GM23248 (cell line): Measurements from ENCODE around the gene GKN2. TPM values are rescaled to one million over a fixed set of nuclear protein-coding genes. Genes with fewer than 3 reads are reported as not detected.

ENCODE experiments used
- DNase-seq: peaks from one replicate; pipeline ENCODE4 v3.0.0-alpha.2; 2015
- H2AFZ ChIP-seq: fragments of 200-600 bp; sonication (generic); 2 replicates; pipeline ENCODE4 v1.6.1; 2016; ENCODE audit warnings: antibody characterized with exemption
- H3F3A ChIP-seq: fragments of 200-600 bp; sonication (generic); 2 replicates; pipeline ENCODE4 v1.6.1; 2016; ENCODE audit warnings: mild to moderate bottlenecking, antibody characterized with exemption, mixed run types; ENCODE audit not compliant: insufficient read depth
- H3K27ac ChIP-seq: fragments of 200-600 bp; sonication (generic); 2 replicates; pipeline ENCODE4 v1.5.1; 2016; ENCODE audit warnings: mild to moderate bottlenecking
- H3K27me3 ChIP-seq: fragments of 200-600 bp; sonication (generic); replicated peaks from 2 replicates; pipeline ENCODE4 v1.6.1; 2016; ENCODE audit warnings: mild to moderate bottlenecking; ENCODE audit not compliant: insufficient read depth
- H3K36me3 ChIP-seq: fragments of 200-600 bp; sonication (generic); 2 replicates; pipeline ENCODE4 v1.6.1; 2016; ENCODE audit warnings: low read depth, mild to moderate bottlenecking
- H3K4me1 ChIP-seq: fragments of 200-600 bp; sonication (generic); 2 replicates; pipeline ENCODE4 v1.6.1; 2016; ENCODE audit warnings: mild to moderate bottlenecking; ENCODE audit not compliant: insufficient read depth
- H3K4me2 ChIP-seq: fragments of 200-600 bp; sonication (generic); one replicate; pipeline ENCODE4 v1.6.1; 2016; ENCODE audit warnings: mild to moderate bottlenecking; ENCODE audit not compliant: unreplicated experiment
- H3K4me3 ChIP-seq: fragments of 200-600 bp; sonication (generic); 2 replicates; pipeline ENCODE4 v1.5.1; 2016; ENCODE audit warnings: mild to moderate bottlenecking
- H3K79me2 ChIP-seq: fragments of 200-600 bp; sonication (generic); 2 replicates; pipeline ENCODE4 v1.6.1; 2016; ENCODE audit warnings: mild to moderate bottlenecking; ENCODE audit not compliant: insufficient read depth
- H3K9ac ChIP-seq: fragments of 200-600 bp; sonication (generic); 2 replicates; pipeline ENCODE4 v1.6.1; 2016; ENCODE audit warnings: mild to moderate bottlenecking
- H3K9me2 ChIP-seq: fragments of 200-600 bp; sonication (generic); 2 replicates; pipeline ENCODE4 v1.6.1; 2016; ENCODE audit warnings: mixed run types, mild to moderate bottlenecking, moderate library complexity; ENCODE audit not compliant: insufficient read depth
- H3K9me3 ChIP-seq: fragments of 200-600 bp; sonication (generic); one replicate; pipeline ENCODE4 v1.6.1; 2017; ENCODE audit warnings: low read depth
- H4K20me1 ChIP-seq: fragments of 200-600 bp; sonication (generic); 2 replicates; pipeline ENCODE4 v1.6.0; 2016; ENCODE audit not compliant: insufficient read depth
- EZH2 ChIP-seq: fragments of 200-600 bp; sonication (generic); IDR thresholded peaks from 2 replicates; pipeline ENCODE4 v1.6.1; 2018; ENCODE audit warnings: antibody characterized with exemption, mild to moderate bottlenecking; ENCODE audit not compliant: insufficient read depth, poor library complexity, severe bottlenecking
- EZH2phosphoT487 ChIP-seq: fragments of 200-600 bp; sonication (generic); IDR thresholded peaks from 2 replicates; pipeline ENCODE4 v1.6.1; 2018; ENCODE audit warnings: antibody characterized with exemption, moderate library complexity, mild to moderate bottlenecking, low read depth; ENCODE audit not compliant: insufficient read depth
- WGBS, 2 experiments: methylation state at CpG; one replicate each; pipeline ENCODE4 v1.1.6; 2015 to 2017; ENCODE audit warnings: low lambda C conversion rate in 2 of 2, low coverage in 1 of 2; ENCODE audit errors: missing lambda C conversion rate in 2 of 2; 5-methylcytosine and 5-hydroxymethylcytosine counted together
- in situ Hi-C: fragments of 300-500 bp; cut with MboI; formaldehyde crosslinking; loops from 2 replicates; pipeline ENCODE4 v1.15.0; 2020
- polyA plus RNA-seq: library from polyadenylated mRNA; unstranded; fragments of >200 nt; fragmentation: Nextera tagmentation; extraction: Ambion mirVana; gene quantifications from 2 replicates; pipeline ENCODE4 v1.2.1, GENCODE V29; 2016
- total RNA-seq: library from RNA; depleted of rRNA; stranded (reverse); fragments of >200 nt; shearing (Covaris generic); gene quantifications from 2 replicates; pipeline ENCODE4 v1.2.3, GENCODE V29; 2014

The GKN2 gene
- total and polyA plus RNA-seq, 2 experiments from 2014 or later, result not detected

- Histone ChIP-seq H3K27me3 (peaks cover 6% of the 10 kb centered on the region; the same call in 1 of the 2 replicates), H3K9me2 (no peaks in the 10 kb centered on the region), H3K79me2 (no peaks in the 10 kb centered on the region), H3K9ac (no peak overlapping the region), H2AFZ (no peak overlapping the region), H3K36me3 (no peaks in the 10 kb centered on the region), H3F3A (no peaks in the 10 kb centered on the region), H3K27ac (no peak overlapping the region), H3K9me3 (no peaks in the 10 kb centered on the region), H3K4me3 (no peak overlapping the region), H3K4me1 (peaks cover 6% of the 10 kb centered on the region), H3K4me2 (no peak overlapping the region), H4K20me1 (no peaks in the 10 kb centered on the region)
- in situ Hi-C loops, result loop anchor here (10.0 kb wide), 1 partner anchor 427 kb away; no protein-coding TSS in a partner anchor
- TF ChIP-seq EZH2 (no peak), EZH2phosphoT487 (no peak)
- 84 to 85% methylated on average over 3 of the region's 3 CpGs for WGBS, 2 experiments
- no peak for DNase-seq
Measured at GRCh38 chr2:68912111-68912510, 40.6 kb downstream of the GKN2 start.

- peaks cover 6% of the 10 kb centered on the region for H3K4me1 ChIP-seq
- no peak overlapping the region for H2AFZ ChIP-seq
- H3K79me2 ChIP-seq, result no peaks in the 10 kb centered on the region
- no peaks in the 10 kb centered on the region for H3K36me3 ChIP-seq
- H3K9ac ChIP-seq, result no peak overlapping the region
- TF ChIP-seq EZH2 (no peak), EZH2phosphoT487 (no peak)
- in situ Hi-C loops, result loop anchor here (10.0 kb wide), 1 partner anchor 427 kb away; no protein-coding TSS in a partner anchor
- H3K9me2 ChIP-seq, result no peaks in the 10 kb centered on the region
- H3K4me2 ChIP-seq, result no peak overlapping the region
- no peak for DNase-seq
- H3K27ac ChIP-seq, result no peak overlapping the region
- WGBS, 2 experiments, result 84 to 96% methylated on average over 1 of the region's 1 CpG
- no peaks in the 10 kb centered on the region for H4K20me1 ChIP-seq
- no peak overlapping the region for H3K4me3 ChIP-seq
- H3K9me3 ChIP-seq, result no peaks in the 10 kb centered on the region
- no peaks in the 10 kb centered on the region for H3F3A ChIP-seq
- H3K27me3 ChIP-seq, result 0 out of 2 replicates have a peak, but pooled peaks cover 2% of the 10 kb centered on the region
Measured at GRCh38 chr2:68911709-68912108, 41.0 kb downstream of the GKN2 start.

- TF ChIP-seq EZH2phosphoT487 (no peak), EZH2 (no peak)
- DNase-seq, result no peak
- no peaks in the 10 kb centered on the region for H4K20me1 ChIP-seq
- H3K4me3 ChIP-seq, result no peak overlapping the region
- H3K4me2 ChIP-seq, result no peak overlapping the region
- no peaks in the 10 kb centered on the region for H3K9me2 ChIP-seq
- in situ Hi-C loops, result loop anchor here (10.0 kb wide), 1 partner anchor 426 kb away; no protein-coding TSS in a partner anchor
- no peaks in the 10 kb centered on the region for H3K36me3 ChIP-seq
- H3K4me1 ChIP-seq, result peaks cover 6% of the 10 kb centered on the region
- H3K79me2 ChIP-seq, result no peaks in the 10 kb centered on the region
- H3F3A ChIP-seq, result no peaks in the 10 kb centered on the region
- no peak overlapping the region for H2AFZ ChIP-seq
- H3K27me3 ChIP-seq, result no peaks in the 10 kb centered on the region
- WGBS, 2 experiments, result 57 to 60% methylated on average over 4 of the region's 4 CpGs
- no peaks in the 10 kb centered on the region for H3K9me3 ChIP-seq
- no peak overlapping the region for H3K9ac ChIP-seq
- H3K27ac ChIP-seq, result no peak overlapping the region
Measured at GRCh38 chr2:68911246-68911645, 41.4 kb downstream of the GKN2 start.

GRCh38 chr2:68909793-68910674, 42.7 kb downstream of the GKN2 start:
- Histone ChIP-seq H3F3A (no peaks in the 10 kb centered on the region), H4K20me1 (no peaks in the 10 kb centered on the region), H3K79me2 (no peaks in the 10 kb centered on the region), H3K36me3 (no peaks in the 10 kb centered on the region), H3K4me3 (no peak overlapping the region), H3K9me3 (no peaks in the 10 kb centered on the region), H3K4me1 (peaks cover 6% of the 10 kb centered on the region), H3K4me2 (no peak overlapping the region), H3K9ac (no peak overlapping the region), H3K27ac (no peak overlapping the region), H3K9me2 (no peaks in the 10 kb centered on the region), H3K27me3 (no peaks in the 10 kb centered on the region), H2AFZ (no peak overlapping the region)
- peak; percentile 77 for DNase-seq
- WGBS, 2 experiments, result 63 to 68% methylated on average over 3 of the region's 3 CpGs
- in situ Hi-C loops, result loop anchor here (10.0 kb wide), 1 partner anchor 425 kb away; no protein-coding TSS in a partner anchor
- TF ChIP-seq EZH2phosphoT487 (no peak), EZH2 (no peak)
